GM18951 (cell line): ENCODE results near the gene TYSND1.
"Not testable (repeated sequence)": the region's sequence is repeated elsewhere in the genome, so short reads cannot be mapped to it uniquely, and the experiment has no call there.

ENCODE experiments used
- POLR2A ChIP-seq: IDR thresholded peaks from 4 replicates; pipeline ENCODE4 v1.6.1; 2011; ENCODE audit warnings: mild to moderate bottlenecking; ENCODE audit not compliant: insufficient read length, insufficient read depth; ENCODE audit errors: extremely low read depth
- in situ Hi-C: fragments of 300-500 bp; cut with MboI; formaldehyde crosslinking; loops from one replicate; pipeline ENCODE4 v1.12.0; 2022; ENCODE audit warnings: low sequenced_read_pairs, mixed read lengths, inconsistent platforms; ENCODE audit not compliant: unreplicated experiment

Gene TYSND1, protein sequence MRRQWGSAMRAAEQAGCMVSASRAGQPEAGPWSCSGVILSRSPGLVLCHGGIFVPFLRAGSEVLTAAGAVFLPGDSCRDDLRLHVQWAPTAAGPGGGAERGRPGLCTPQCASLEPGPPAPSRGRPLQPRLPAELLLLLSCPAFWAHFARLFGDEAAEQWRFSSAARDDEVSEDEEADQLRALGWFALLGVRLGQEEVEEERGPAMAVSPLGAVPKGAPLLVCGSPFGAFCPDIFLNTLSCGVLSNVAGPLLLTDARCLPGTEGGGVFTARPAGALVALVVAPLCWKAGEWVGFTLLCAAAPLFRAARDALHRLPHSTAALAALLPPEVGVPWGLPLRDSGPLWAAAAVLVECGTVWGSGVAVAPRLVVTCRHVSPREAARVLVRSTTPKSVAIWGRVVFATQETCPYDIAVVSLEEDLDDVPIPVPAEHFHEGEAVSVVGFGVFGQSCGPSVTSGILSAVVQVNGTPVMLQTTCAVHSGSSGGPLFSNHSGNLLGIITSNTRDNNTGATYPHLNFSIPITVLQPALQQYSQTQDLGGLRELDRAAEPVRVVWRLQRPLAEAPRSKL

DNA sequence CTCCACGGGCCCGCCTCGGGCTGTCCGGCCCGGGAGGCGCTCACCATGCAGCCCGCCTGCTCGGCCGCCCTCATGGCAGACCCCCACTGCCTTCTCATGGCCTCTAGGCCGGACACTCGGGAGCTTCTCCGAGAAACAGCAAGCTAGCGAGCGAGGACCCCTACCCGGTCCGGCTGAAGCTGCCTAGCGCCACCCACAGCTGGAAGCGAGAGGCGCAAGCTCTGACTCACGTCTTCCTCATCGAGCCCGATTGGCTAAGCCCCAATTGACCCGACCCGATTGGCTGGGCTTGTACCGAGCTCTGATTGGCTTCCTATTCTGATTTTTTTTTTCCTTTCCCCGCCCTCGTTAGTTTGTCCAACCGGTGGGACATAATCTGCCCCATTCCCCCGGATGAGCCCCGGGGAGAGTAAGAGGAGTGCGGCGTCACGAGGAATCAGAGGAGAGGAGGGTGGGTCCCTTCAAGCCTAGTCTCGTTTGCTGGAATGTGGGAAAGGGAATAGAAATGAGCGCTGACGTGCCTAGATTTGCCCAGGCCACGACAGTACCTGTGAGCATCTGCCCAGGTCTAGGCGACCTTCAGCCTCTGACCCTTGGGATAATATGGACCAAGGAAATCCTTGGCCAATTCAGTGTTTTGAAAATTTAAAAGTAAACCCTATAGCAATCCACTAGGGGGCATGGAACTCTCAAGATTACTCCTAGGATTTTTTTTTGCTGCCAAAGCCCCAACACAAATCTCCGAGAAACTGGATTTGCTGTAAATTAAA is at the start of gene TYSND1:
TYSND1 (minus strand) TSS at position 212 of the 770 bp plus-strand sequence; CDS start at position 98, 114 bp downstream.
- peak; percentile 79 for TF ChIP-seq POLR2A
- in situ Hi-C loops: no loop called here

DNA sequence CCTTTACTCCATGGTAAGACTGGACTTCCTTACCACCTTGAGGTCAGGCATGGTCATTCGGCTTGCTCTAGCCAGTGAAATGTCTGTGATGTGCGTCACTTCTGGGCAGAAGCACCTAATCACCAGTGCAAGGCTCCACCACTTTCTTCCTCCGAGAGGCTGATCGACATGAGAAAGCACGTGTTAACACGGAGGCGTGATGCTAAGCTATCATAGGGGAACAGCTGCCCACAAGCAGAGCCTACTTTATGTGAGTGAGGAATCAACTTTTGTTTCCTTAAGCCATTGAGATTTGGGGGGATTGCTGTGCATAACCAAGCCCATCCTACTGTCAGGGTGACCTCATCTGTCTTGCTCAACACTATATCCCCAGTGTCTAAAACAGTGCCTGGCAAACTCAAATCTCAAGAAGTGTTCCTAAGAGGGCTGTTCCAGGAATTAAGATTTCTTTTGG is 46.9 kb upstream of the TYSND1 start:
- in situ Hi-C loops: no loop called here
- TF ChIP-seq POLR2A: no peak

DNA sequence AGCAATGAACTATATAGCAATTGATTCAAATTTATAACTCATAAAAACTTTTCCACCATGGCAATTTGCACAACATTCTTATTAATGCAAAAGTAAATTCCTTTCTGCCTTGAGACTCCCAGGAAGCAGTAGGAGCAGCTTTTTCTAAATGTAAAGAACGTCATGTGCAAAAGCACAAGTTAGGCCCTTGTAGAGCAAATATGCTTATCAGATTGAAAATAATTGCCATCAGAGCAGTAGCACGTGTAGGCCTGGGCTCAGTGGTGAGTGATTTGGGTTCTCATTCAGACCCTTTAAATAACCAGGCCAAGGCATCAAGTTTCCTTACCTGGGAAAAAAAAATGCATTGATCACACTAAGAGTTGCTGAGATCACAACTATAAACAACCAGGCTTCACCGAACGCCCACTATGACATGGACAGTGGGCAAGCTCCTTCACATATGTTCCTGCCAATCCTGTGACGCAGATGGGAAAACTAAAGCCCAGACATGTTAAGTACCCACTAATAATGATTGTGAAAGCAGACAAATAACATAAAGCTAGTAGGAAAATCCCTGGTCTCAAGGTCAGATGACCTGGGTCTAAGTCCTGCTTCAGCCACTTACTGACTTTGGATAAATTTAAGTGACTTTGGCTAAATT is 45.9 kb upstream of the TYSND1 start:
- TF ChIP-seq POLR2A: no peak
- in situ Hi-C loops: no loop called here

DNA sequence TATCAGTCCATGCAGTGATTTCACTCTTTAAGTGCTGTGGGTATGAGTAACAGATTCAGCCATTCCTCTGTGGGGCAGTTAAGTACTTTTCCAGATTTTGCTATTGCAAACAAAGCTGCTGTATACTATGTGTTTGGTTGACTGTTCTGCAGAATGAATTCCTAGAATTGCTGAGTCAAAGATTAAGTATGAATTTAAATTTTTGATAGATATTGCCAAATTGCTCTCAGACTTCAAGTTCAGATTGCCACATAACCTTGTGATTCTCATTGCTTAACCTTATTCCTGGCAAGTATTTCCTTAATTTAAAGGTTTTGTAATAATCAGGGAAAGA is 45.4 kb upstream of the TYSND1 start:
- no peak for TF ChIP-seq POLR2A
- in situ Hi-C loops: no loop called here

DNA sequence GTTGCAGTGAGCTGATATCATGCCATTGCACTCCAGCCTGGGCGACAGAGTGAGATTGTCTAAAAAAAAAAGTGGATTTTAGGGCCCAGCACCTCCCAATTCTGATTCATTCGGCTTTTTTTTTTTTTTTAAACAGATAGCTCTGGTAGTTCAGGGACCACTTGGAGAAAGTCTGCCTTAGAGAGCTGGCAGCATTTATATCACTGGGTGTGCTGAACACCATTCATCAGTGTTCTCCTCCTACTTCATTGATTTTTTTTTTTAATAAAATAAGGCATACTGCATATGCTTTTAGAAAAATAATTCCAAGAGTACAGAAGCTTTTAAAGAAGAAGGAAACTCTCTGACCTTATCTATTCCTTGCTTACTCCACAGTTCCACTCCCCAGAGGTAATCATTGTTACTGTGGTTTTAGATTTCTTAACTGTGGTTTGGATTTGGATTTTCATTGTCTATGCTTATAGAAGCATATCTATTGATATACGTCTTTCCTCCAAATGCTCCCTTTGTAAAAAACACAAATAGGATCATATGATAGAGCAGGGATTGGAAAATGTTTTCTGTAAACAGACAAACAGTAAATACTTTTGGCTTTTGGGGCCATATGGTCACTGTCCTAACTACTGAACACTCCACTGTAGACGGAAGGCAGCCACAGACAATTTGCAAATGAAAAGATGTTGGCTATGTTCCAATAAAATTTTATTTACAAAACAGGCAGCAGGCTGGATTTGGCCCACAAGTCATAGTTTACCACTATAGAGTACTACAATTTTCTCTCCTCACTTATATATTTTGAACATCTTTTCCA is 44.9 kb upstream of the TYSND1 start:
- TF ChIP-seq POLR2A: no peak
- in situ Hi-C loops: no loop called here

DNA sequence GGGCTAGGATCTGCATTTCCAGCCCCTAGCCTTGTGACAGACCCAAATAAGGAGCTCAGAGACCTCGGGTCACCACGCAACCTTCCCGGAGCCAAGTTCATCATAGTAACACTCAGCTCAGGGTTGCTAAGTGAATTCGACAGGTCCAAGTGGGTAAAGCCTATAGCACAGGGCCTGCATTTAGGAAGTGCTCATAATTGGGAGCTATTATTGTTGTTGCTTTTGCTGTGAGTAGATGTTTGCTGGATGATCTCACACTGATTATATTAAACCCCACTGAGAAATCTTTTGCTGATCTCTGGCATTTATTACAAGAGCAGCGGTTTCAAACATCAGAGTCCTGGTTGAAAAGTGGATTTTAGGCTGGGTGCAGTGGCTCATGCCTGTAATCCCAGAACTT is 44.1 kb upstream of the TYSND1 start:
- TF ChIP-seq POLR2A: no peak
- in situ Hi-C loops: no loop called here

DNA sequence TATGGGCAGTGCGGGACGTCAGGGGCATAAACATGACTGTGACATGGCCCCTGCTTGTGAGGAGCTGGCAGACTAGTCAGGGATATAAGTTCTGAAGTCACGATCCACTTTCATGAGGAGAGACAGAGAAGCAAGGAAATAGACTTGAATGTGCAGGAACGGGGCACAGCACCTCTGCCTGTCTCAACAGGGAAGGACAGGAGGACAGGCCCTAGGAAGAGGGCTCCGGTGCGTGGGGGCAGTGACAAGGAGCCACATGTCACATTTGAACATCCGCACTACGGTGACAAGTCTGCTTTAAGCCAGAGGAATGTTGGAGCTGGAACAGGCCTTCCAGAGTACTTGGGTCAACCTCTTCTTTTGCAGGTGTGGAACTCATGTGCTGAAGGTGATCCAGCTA is 43.6 kb upstream of the TYSND1 start:
- in situ Hi-C loops: no loop called here
- TF ChIP-seq POLR2A: no peak

DNA sequence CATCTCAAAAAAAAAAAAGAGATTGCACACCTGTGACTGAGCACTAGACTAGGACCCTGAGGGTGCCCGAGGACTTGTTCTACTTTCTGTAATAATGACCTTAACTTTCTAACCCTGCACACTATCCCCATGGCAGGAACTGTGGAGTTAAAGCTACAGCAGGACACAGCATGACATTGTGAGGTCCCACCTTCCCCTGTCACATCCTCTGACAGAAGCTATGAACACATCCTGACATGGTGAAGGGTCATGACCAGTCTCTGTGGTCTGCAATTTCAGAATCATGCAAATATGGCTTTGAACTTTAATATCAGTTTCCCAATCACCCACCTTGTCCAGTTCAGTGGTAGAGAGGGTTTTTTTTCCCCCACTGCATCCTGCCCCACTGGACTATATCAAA is 42.3 kb upstream of the TYSND1 start:
- TF ChIP-seq POLR2A: no peak
- in situ Hi-C loops: no loop called here

DNA sequence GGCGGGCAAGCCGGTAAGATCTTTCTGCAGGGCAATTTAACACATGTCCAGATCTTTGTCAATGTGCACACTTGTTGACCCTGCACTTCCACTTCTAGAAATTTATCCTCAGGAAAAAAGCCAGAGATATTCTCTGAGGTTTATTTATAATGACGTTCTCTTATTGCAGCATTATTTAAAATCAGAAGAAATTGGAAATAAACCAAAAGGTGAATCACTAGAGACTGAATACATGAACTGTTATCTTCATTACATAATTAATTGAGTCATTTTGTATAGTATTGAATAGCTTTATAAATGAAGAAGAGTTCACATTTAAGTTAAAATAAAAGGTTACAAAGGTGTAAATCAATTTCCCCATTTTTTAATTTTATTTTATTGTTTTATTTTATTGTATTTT is 40.1 kb upstream of the TYSND1 start:
- no peak for TF ChIP-seq POLR2A
- in situ Hi-C loops: no loop called here

DNA sequence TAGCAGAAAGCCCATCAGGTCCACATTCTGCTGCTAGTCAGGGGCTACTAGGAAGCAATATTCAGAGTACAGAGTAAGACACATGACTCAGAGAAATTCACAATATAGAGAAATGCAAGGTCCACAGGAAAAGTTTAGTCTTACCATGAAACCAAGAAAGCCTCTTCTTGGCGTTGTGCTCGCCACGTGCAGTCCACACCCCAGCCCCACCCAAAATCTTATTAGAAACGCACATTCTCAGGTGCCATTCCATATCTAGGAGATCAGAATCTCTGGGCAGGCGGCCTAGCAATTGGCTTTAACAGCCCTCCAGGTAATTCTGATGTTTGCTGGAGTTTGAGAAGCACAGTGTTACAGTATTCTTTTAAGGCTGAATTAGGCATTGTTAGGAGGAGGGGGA is 39.6 kb upstream of the TYSND1 start:
- TF ChIP-seq POLR2A: no peak
- in situ Hi-C loops: no loop called here

DNA sequence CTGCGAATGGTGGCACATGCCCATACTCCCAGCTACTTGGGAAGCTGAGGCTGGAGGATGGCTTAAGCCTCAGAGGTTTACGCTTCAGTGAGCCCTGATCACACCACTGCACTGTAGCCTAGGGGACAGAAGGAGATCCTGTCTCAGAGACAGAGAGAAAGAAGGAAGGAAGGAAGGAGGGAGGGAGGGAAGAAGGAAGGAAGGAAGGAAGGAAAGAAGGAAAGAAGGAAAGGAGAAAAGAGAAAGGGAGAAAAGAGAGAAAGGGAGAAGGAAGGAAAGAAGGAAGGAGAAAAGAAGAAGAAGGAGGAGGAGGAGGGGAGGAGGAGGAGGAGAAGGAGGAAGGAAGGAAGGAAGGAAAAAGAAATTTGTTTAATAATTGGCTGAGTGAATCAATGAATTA is 36.8 kb upstream of the TYSND1 start:
- in situ Hi-C loops: no loop called here
- no peak for TF ChIP-seq POLR2A

DNA sequence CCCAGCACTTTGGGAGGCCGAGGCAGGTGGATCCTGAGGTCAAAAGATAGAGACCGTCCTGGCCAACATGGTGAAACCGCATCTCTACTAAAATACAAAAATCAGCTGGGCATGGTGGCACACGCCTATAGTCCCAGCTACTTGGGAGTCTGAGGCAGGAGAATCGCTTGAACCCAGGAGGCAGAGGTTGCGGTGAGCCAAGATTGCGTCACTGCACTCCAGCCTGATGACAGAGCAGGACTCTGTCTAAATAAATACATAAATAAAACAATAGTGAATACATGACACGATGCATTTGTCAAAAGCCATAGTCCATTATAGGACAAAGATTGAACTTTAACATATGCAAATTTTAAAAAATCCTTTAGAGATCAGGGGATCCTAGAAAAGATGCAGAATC is 32.7 kb upstream of the TYSND1 start:
- in situ Hi-C loops: not testable (repeated sequence)
